ENCODE results near the gene PCSK4.
A peak's percentile ranks its signal among the peaks of the same experiment; 100 is the strongest.
"Not testable (repeated sequence)": the region's sequence is repeated elsewhere in the genome, so short reads cannot be mapped to it uniquely, and the experiment has no call there.

Gene PCSK4

DNA sequence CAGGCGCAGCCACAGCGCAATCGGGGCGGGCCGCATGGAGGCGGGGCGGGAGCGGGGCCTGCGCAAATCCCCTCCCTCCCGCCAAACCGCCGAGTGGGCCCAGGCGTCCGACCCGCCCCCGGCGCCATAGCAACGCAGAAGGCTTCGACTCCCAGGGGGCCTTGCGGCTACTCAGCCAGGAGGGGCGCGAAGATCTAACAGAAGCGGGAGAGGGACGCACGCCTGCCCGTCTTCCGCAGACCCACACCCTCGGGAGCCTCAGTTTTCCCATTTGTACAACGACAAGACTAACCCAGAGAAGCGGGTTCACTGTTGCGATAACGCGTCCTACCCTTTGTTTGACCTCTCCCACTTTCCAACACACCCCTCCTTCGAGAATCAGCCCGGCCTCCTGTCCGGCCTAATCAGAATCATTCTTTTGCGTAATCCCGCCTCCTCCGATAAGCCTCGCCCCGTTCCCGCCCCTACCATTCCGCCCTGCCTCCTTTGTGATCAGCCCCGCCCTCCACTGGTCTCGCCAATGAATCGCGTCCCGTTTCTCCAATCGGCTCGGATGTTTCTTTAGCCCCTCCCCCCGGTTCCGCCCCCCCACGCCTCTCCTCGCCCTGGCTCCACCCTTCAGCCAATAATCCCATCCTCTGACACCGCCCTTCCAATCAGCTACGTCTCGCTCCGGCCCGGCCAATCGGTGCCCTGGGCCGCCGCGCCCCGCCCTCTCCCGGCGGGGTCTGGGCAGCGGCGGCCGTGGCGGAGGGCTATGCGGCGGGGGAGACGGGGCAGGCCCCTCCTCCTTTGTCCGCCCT is at the start of gene PCSK4:
Gene PCSK4 (minus strand): TSS at position 40 of the 803 bp plus-strand sequence. CDS start 4 bp downstream, at position 36.
- DNase-seq (ENCODE audit: low read depth in 2 of 2): peak; percentile 97 to 98

GRCh38 chr19:1539749-1540148 is 49.6 kb upstream of the PCSK4 start:
- not testable (repeated sequence) for DNase-seq (ENCODE audit: low read depth in 2 of 2)

DNA sequence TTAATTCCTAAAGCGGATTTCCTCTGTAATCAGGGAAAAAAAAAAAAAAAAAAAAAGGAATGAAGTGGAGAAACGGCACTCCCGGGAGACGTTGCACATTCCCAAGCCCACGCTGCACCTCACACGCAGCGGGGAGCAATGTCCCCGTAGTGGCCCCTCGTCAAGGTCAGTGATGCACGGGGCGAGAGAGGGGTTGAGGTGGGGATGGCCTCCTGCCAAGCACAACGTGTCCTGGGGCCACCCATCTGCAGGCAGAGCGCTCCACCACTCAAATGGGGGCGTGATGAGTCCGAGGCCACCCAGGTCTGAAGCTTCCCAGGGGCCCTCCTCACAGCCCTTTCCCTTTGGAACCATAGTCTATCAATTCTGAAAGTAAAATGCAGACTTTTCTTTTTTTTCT is 48.8 kb upstream of the PCSK4 start:
- no peak for DNase-seq (ENCODE audit: low read depth in 2 of 2)

GRCh38 chr19:1535699-1536098 is 45.5 kb upstream of the PCSK4 start:
- not testable (repeated sequence) for DNase-seq (ENCODE audit: low read depth in 2 of 2)

- DNase-seq (ENCODE audit: low read depth in 2 of 2): no peak
Observed at GRCh38 chr19:1534972-1535371, 44.8 kb upstream of the PCSK4 start.

DNA sequence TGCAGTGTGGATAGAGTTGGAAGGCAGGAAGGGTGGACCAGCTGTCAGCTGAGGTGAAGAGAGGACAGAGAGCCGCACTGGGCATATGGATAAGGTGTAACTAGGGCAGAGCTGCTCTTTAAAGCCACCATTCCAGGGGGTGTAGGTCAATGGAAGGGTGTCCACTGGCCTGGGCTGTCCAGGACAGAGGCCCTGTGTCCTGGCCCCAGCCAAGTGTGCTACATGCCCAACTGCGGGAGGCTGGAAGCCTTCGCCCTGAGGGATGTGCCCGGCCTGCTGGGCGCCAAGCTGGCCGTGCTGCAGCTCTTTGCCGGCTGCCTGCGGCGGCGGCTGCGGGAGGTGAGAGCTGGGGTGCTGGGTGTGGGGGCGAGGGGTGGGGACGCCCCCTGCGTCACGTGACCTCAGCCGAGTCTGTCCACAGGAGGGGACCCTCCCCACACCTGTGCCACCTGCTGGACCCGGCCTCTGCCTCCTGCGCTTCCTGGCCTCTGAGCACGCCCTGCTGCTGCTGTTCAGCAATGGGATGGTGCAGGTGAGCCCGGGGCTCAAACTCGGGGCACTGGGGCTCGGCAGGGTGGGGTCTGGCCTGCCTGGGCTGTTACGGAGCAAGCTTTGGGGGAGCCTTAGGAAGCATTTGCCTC is 43.5 kb upstream of the PCSK4 start:
- DNase-seq (ENCODE audit: low read depth in 2 of 2): no peak

DNA sequence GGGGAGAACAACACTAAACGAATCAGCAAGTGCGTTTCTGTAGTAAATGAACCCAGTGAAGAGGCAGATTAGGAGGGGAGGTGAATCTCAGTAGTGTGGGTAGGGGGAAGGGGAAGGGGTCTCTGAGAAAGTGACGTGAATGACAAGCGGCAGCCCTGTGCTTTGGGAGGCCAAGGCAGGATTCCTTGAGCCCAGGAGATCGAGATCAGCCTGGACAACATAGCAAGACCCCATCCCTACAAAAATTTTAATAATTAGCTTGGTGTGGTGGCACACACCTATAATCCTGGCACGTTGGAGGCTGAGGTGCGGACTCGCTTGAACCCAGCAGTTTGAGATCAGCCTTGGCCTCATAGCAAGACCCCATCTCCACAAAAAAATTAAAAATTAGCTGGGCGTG is 41.9 kb upstream of the PCSK4 start:
- no peak for DNase-seq (ENCODE audit: low read depth in 2 of 2)

DNA sequence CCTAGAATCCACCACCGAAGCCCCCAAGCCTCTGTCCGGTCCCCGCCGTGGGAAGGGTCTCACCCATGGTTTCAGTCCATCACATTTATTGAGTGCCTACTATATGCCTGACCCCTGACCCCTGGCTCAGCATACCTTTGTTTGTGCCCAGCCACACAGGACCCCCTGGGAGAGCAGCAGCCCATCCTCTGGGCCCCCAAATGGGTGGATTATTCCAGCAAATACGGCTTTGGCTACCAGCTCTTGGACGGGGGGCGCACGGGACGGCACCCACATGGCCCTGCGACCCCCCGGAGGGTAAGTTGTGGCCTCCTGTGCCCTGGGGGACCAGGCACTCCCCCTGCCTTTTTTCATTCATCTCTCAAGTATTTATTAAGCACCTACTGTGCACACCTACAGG is 41.4 kb upstream of the PCSK4 start:
- DNase-seq (ENCODE audit: low read depth in 2 of 2): no peak

DNA sequence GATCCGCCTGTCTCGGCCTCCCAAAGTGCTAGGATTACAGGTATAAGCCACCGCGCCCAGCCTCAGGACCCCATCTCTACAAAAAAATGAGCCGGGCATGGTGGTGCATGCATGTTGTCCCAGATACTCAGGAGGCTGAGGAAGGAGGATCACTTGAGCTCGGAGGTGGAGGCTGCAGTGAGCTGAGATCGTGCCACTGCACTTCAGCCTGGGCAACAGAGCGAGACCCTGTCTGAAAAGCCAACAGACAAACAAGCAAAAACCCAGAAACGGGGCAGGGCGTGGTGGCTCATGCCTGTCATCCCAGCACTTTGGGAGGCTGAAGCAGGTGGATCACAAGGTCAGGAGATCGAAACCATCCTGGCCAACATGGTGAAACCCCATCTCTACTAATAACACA is 40.7 kb upstream of the PCSK4 start:
- not testable (repeated sequence) for DNase-seq (ENCODE audit: low read depth in 2 of 2)

GRCh38 chr19:1529430-1529816 is 39.3 kb upstream of the PCSK4 start:
- DNase-seq (ENCODE audit: low read depth in 2 of 2): no peak

DNA sequence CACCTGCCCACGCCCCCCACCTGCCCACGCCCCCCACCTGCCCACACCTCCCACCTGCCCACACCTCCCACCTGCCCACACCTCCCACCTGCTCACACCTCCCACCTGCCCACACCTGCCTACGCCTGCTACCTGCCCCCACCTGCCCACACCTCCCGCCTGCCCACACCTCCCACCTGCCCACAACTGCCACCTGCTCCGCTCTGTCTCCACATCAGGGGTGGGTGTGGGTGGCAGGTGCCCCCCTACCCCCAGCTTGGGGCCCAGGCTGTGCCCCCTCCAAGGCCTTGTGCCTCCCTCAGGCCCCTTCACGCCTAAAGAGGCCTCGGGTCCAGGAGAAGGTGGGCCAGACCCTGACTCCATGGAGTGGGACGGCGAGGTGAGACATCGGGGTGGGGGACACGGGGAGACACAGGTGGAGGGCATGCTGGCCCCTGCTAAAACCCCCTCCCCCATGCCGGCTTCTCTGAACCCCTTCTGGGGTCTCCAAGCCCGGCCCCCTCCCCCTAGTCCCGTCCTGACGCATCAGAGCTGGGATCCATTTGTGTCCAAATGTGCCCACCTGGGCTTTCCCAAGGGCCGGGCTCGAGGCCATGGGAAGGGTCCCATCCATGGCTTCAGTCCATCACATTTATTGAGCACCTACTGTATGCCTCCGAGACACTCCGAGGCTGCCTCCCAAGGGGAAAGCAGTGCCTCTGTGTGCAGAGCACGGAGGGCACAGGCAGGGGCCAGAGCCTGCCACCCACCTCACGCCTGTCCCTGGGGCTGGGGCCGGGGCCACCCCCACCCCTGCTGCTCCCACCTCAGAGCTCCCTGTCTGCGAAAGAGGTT is 38.7 kb upstream of the PCSK4 start:
- no peak for DNase-seq (ENCODE audit: low read depth in 2 of 2)

DNA sequence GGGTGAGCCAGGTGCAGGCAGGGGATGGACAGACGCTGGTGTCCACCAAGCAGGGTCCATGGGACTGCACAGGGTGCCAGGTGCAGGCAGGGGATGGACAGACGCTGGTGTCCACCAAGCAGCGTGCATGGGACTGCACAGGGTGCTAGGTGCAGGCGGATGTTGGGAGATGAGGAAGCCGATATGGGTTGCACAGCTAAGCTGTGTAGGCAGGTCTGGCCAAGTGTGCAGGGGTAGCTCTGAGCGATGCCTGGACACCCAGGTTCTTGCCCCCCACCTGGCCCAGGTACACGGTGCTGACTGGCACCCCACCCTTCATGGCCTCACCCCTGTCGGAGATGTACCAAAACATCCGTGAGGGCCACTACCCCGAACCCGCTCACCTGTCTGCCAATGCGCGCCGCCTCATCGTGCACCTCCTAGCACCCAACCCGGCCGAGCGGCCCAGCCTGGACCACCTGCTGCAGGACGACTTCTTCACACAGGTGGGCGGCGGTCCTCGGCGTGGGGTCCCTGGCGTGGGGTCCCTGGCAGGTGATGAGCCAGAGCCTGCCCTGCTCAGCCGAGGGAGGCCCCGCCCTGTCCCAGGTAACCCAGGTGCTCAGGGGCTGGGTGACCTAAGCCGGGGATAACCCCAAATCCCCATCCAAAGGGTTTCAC is 37.6 kb upstream of the PCSK4 start:
- DNase-seq (ENCODE audit: low read depth in 2 of 2): no peak

DNA sequence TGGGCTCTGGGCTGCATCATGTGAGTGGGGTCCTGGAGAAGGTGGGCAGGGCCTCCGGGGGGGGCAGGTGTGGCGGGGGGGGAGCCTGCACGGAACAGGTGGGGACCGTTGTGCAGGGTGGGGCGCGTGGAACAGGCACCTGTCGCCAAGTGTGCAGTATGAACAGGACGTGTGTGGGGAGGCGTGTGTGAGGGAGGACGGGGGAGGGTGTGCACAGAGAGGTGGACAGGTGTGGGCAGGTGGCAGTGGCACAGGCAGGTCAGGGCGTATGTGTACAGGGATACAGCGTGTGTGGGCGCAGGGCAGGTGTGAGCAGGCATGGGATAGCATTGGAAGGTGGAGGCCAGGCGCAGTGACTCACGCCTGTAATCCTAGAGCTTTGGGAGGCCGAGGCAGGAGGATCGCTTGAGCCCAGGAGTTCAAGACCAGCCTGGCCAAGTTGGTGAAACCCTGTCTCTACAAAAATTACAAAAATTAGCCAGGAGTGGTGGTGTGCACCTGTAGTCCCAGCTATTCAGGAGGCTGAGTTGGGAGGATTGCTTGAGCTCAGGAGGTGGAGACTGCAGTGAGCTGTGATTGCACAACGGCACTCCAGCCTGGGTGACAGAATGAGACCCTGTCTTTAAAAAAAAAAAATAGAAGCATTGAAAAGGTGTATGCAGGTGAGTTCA is 37.0 kb upstream of the PCSK4 start:
- no peak for DNase-seq (ENCODE audit: low read depth in 2 of 2)

DNA sequence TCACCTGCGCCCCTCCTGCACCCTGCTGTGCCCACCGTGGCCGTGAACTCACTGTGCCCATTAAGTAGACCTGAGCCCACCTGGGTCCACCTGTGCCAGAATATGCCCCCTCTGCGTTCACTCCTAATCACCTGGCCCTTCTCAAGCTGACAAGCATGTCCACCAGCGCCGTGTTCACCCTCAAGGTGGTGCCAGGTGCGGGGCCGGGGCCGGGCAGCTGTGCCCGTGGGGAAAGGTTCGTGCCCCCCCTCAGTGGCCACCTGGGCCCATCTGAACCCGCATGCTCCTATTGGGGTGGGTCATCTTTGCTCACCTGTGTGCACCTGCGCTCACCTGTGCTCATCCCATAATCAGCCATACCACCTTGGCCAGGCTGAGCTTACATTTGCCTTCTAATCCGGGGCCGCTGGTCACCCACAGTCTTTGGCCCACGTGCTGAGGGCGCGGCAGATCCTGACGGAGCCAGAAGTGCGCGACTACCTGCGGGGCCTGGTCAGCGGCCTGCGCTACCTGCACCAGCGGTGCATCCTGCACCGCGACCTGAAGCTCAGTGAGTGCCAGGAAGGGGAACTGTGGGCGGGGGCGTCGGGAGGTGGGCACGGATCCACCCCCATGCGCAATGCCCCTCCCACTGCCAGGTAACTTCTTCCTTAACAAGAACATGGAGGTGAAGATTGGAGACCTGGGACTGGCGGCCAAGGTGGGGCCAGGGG is 36.1 kb upstream of the PCSK4 start:
- no peak for DNase-seq (ENCODE audit: low read depth in 2 of 2)

DNA sequence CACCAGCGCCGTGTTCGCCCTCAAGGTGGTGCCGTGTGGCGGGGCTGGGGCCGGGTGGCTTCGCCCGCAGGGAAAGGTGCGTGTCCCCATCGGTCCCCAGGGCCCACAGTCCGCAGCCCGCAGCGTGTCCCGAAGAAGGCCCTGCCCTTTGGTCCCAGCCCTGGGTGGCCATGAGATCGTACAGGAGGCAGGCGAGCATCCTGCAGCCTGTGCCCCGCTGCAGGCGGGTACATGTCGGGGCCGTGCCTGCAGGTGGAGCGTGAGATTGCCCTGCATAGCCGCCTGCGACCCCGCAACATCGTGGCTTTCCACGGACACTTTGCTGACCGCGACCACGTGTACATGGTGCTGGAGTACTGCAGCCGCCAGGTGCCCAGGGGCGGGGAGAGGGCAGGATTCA is 35.2 kb upstream of the PCSK4 start:
- no peak for DNase-seq (ENCODE audit: low read depth in 2 of 2)

GRCh38 chr19:1524972-1525325 is 34.8 kb upstream of the PCSK4 start:
- DNase-seq (ENCODE audit: low read depth in 2 of 2): no peak

DNA sequence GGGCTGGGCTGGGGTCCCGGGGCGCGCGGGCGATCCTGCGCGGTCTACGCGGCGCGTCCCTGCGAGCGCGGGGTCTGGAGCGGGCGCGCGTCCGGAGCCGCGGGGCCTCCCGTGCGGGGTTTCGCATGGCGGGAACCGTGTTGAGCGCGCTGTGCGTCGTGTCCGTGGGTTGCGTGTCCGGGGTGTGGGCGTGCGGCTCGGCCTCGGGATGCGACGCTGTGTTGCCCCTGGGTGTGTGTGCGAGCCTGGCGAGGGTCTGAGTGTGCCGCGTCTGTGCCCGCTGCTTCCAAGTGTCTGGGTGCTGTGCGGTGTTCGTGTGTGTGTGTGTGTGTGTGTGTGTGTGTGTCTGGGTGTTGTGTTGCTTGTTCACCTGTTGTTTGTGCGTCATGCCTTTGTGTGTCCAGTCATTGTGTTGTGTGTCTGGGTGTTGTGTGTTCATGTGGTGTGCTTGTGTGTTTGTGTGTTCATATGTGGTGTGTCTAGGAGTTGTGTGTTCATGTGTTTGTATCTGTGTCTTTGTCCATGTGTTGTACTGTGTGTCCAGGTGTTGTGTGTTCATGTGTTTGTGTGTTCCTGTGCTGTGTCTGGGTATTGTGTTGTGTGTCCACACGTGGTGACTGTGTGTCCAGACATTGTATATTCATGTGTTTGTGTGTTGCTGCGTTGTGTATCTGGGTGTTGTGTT is 34.3 kb upstream of the PCSK4 start:
- DNase-seq (ENCODE audit: low read depth in 2 of 2): no peak

GRCh38 chr19:1523412-1524286 is 33.5 kb upstream of the PCSK4 start, which contains the start of gene PLK5:
Gene PLK5 (plus strand): TSS chr19:1524077. CDS start chr19:1526997, 2,920 bp downstream.
- no peak for DNase-seq (ENCODE audit: low read depth in 2 of 2)

DNA sequence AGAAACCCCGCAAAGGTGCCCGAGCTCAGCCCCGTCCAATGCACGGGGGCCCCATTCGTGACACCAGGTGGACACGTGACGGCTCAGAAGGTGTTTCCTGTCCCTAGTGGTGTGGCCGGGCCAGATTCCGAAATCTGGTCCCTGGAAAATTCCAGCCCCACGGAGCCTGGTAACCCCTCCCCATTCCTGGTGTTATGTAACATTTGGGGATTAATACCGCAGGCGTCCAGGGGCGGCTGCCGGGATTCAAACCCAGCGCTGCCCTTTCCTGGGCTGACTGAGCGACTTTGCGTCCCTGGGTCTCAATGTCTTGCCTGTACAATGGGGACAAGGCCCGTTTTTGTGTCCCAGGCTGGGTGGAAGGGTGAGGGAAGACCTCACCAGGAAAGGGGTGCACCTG is 32.7 kb upstream of the PCSK4 start:
- DNase-seq (ENCODE audit: low read depth in 2 of 2): no peak

All from fibroblast of skin of left biceps (primary cell).